Stimulated activated CD8-positive, alpha-beta memory T cell treated with anti-CD3 and anti-CD28 coated beads, Interleukin-4, amount 100 ng/mL, for 24 hours (primary cell): Measurements from ENCODE around the gene CD3G.
"Not testable (repeated sequence)": the region's sequence is repeated elsewhere in the genome, so short reads cannot be mapped to it uniquely, and the experiment has no call there.

Experiments used
- DNase-seq: peaks from one replicate; pipeline ENCODE4 v3.0.0-alpha.2; 2020; ENCODE audit warnings: low read depth

The CD3G gene

DNA sequence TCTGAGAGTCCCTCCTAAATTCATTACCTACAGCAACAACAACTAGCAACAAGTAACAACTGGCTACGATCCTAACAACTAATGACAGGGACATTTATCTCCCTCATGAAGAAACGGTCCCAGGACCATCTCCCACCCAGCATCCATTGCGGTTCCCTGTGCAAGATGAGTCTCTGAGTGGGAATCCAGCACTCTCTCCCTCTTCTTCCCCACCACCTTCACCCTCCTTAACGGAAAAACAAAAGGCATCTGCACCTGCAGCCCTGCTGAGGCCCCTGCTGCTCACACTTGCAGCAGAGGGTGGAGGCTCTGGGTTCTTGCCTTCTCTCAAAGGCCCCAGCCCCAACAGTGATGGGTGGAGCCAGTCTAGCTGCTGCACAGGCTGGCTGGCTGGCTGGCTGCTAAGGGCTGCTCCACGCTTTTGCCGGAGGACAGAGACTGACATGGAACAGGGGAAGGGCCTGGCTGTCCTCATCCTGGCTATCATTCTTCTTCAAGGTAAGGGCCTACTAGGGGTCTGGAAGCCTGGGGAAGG is at the start of gene CD3G:
Gene CD3G (plus strand): TSS at position 364 of the 535 bp plus-strand sequence. CDS start 80 bp downstream, at position 444.
- peak; percentile 48 for DNase-seq

DNA sequence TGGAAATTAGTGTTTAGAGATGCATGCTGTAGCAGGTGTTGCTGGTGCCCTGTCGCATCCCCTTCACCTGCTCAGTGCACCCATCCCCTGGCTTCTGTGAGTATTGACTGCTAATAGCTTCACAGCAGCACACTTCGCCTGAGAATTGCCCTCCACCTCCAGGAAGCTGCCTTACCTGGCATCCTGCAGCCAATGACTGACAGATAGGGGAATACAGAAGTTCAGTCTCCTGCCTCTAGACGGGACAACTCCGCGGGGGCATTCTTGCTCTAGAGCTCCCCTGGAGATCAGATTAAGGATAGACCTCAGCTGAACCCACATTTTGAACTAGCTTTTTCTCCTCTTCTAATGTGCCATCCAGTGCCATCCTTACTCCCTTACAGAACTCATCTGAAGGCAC is 48.9 kb upstream of the CD3G start:
- DNase-seq = no peak

DNA sequence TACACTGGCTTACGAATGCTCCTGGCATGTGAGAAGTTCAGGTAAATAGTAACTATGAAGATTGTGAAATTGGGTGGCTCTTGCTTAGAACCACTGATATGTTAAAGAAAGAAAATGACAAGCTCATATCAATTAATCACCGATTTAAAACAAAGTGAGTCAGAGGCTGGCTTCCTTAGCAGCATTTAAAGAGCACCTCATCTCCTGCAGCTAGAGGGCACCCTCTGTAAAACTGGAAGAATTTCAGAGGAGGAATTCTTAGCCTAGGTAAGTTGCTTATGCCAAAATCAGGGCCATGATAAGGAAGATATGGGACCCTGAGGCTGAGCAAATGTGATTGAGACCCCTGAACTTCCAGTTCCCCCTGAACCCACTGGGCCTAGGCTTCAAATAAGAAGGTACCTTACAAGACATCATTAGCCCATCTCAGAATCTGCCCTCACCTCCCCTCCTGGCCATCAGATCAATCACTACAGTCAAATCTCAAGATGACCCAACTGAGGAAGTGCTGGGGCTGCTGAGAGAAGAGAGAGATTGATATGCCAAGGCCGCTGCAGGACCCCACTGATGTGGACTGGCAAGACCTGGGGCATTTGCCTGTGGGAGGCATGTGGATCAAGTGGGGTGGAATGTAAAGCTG is 48.2 kb upstream of the CD3G start:
- DNase-seq = no peak

DNA sequence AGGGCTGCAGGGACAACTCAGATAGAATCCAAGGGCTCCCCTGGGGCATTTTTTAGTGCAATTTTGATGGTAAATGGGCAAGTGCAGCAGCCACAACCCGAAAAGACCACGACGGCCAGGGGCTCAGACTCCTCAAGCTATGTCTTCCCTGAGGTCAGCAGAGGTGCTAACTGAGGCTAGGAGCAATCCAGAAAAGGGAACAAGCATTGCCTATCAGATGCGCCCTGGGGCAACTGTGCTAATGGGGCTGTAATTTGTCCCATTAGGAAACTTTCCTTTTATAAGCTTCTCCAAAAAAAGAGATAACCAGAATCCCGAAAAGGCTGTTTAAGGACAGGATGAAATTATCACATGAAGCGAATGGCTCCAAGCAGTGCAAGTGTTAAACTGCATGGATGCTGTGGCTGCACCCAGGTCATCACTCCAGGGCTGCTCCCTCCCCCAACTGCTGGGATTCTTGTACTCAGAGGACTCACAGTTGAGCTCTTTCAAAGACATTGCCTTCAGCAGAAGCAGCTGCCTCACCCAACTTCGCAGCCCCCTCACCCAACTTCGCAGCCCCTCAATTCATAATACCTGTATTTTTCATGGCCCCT is 42.4 kb upstream of the CD3G start:
- DNase-seq = no peak

DNA sequence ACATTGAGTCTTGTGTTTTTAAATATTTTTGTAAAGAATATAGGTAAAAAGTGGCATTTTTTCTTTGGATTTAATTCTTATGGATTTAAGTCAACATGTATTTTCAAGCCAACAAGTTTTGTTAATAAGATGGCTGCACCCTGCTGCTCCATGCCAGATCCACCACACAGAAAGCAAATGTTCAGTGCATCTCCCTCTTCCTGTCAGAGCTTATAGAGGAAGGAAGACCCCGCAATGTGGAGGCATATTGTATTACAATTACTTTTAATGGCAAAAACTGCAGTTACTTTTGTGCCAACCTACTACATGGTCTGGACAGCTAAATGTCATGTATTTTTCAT is 39.9 kb upstream of the CD3G start:
- no peak for DNase-seq

DNA sequence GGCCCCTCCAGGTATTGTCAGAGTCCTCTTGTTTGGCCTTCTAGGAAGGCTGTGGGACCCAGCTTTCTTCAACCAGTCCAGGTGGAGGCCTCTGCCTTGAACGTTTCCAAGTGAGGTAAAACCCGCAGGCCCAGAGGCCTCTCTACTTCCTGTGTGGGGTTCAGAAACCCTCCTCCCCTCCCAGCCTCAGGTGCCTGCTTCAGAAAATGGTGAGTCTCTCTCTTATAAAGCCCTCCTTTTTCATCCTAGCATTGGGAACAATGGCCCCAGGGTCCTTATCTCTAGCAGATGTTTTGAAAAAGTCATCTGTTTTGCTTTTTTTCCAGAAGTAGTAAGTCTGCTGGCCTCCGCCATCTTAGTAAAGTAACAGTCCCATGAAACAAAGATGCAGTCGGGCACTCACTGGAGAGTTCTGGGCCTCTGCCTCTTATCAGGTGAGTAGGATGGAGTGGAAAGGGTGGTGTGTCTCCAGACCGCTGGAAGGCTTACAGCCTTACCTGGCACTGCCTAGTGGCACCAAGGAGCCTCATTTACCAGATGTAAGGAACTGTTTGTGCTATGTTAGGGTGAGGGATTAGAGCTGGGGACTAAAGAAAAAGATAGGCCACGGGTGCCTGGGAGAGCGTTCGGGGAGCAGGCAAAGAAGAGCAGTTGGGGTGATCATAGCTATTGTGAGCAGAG is 39.4 kb upstream of the CD3G start, which contains the start of gene CD3E:
Gene CD3E (plus strand): TSS at position 163 of the 681 bp plus-strand sequence. CDS start 223 bp downstream, at position 386.
- no peak for DNase-seq

DNA sequence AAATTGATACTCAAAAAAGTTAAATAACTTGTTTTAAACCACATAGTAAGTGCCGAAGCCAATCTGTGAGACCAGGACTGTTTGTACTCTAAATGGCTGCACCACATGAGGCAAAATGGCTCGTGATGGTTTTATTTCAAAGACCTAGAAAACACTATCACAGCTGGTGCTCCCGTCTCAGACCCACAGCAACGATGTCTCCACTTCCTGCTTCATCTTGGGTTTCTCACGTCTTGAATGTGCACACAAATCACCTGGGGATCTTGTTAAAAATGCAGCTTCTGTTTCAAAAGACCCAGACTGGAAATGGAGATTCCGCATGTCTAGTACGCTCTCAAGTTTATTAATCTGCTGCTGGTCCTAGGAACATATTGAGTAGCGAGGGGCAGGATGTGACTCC is 38.4 kb upstream of the CD3G start:
- no peak for DNase-seq

GRCh38 chr11:118306556-118306955 is 37.6 kb upstream of the CD3G start:
- no peak for DNase-seq

DNA sequence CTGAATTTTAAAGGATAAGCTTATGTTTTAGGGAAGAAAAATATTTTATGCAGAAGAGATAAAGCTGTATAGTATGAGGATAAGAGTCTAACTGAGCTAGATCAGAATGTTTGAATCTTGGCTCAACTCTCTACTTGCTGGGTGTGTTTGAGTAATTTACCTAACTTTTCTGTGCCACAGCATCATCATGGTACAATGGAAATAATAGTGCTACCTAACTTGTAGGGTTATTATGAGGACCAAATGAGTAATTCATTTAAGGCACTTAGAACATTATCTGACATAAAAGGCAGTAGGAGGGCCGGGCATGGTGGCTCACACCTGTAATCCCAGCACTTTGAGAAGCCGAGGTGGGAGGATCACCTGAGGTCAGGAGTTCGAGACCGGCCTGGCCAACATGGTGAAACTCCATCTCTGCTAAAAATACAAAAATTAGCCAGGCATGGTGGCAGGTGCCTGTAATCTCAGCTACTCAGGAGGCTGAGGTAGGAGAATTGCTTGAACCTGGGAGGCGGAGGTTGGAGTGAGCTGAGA is 35.1 kb upstream of the CD3G start:
- not testable (repeated sequence) for DNase-seq

GRCh38 chr11:118310271-118310670 is 33.9 kb upstream of the CD3G start:
- no peak for DNase-seq

GRCh38 chr11:118310781-118311485 is 33.2 kb upstream of the CD3G start:
- DNase-seq = no peak

DNA sequence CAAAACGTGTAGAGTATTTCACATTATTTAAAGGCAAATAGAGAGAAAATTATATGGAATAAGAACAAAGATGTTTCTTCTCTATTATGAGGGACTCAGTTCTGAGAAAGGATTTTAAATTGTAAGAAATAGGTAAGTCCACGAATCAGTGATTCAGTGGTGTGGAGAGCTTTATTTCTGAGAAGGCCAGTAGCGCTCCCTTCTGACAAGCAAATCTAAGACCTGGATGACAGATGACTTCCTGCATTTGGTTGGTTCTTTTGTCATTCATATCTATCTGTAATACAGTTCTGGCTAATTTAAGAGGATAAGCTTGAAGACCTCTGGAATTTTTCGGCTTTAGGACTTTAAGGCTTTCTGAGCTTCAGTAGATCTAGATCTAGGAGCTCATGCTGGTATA is 32.6 kb upstream of the CD3G start:
- no peak for DNase-seq

GRCh38 chr11:118312328-118312727 is 31.8 kb upstream of the CD3G start:
- no peak for DNase-seq

- DNase-seq = no peak
Measured at GRCh38 chr11:118313242-118313641, 30.9 kb upstream of the CD3G start.

DNA sequence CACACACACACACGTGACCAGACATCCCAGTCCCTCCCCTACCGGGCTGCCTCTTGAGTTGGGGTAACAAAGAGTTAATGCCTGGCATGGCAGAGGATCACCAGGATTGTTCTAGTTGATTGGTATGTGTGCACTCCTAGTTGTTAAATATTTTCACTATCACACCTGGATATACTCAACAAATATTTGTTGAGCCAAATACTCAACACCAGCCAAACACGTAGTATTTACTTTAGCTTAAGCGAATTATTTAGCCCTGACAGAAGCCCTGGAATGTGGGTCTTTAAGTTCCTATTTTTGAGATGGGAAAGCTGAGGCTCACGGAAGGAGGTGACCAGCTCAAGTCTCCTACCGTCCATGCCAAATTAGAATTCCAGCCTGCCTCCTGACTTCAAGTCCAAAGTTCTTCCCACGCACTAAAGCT is 29.1 kb upstream of the CD3G start:
- no peak for DNase-seq

DNA sequence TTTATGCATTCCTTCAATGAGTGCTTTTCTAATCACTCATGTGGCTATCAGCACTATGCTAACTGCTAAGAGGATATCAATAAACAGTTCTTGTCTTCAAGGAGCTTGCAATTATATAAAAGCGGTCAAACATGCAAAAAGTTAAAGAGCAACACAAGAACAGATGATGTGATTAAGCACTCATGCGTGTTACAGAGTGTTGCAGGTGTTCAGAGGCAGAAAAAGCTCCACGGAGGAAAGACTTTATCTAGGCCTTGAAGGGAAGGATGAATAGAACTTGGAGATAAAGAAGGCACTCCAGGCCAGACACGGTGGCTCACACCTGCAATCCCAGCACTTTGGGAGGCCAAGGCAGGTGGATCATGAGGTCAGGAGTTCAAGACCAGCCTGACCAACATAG is 26.0 kb upstream of the CD3G start:
- no peak for DNase-seq

DNA sequence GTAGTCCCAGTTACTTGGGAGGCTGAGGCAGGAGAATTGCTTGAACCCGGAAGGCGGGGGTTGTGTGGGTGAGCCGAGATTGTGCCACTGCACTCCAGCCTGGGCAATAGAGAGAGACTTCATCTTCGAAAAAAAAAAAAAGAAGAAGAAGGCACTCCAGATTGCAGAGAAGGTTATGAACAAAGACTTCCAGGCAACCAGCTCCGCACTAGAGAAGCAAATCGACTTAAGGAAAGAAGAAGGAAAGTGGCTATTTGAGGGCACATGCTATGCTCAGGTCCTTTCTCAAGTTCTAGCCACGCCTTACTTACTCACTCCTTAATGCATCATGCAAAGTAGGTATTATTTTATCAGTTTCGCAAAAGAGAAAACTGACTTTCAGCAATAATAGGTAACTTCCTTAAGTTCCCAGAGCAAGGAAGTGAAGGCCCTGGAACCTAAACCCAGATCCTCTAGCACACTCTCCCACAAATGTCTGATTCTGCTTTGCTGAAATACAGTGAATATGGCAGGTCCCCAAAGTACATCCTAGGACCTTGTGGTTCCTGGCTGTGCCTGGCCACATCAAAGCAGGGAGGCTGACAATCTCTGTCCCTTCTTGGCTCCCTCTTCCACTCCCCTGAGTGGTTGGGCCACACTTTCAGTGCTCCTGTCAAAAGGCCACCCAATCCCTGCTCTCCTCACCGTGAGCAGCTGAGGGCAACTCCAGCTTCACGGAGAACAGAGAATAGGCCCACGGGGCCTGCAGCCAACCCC is 25.4 kb upstream of the CD3G start:
- DNase-seq = no peak

GRCh38 chr11:118319337-118319707 is 24.8 kb upstream of the CD3G start:
- DNase-seq = no peak

DNA sequence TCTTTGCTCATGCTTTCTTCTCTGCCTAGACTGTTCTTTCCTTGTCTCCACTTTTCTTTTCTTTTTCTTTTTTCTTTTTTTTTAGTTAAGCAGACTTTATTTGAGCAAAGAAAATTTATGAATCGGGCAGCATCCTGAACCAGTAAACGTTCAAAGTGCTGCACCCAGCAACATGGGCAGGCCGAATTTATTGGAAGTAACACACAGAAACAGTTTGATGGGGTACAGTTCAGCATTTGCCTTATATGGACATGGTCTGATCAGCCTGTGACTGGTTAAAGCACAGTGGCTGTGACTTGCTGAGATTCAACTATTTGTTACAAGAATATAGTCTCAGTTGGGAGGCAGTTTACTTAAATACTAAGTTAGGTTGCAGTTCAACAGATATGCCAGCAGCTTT is 23.6 kb upstream of the CD3G start:
- DNase-seq = no peak

DNA sequence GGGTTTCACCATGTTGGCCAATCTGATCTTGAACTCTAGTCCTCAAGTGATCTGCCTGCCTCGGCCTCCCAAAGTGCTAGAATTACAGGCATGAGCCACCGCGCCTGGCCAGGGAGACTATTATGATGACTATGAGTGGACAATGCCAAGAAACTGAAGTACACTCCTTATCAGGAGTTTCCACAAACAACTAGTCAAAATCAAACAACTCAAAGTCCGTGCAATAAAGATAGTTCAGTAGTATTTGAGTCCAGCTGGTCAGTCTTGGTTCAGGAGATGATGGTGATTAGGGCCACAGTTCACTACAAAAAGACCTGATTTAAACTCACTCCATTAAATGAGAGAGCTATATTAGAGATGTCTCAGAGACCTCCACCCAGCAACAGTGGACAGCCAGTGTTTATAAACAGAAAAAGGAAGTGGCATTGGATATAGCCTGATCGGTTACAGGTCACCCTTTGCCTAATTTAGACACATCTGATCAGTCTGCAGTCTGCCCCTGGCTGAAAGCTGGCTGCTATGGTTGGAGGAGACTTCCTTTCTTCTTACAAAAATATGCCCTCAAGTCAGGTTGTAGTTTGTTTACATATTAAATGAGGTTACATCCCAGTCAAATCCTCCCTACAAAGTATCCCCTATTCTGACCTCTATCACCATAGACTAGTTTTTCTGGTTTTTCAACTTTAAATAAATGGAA is 22.6 kb upstream of the CD3G start:
- DNase-seq = no peak

- DNase-seq = no peak
Measured at GRCh38 chr11:118322721-118323120, 21.4 kb upstream of the CD3G start.
